ENCODE data around the gene GRB10. TPM values are rescaled to one million over a fixed set of nuclear protein-coding genes. Genes with fewer than 3 reads are reported as not detected.

Gene GRB10
- total RNA-seq, 4 donors from 2014 or later: 54.0 to 69.1 (median 61.6) TPM

- peaks cover 0 to 22% (median 8%) of the 10 kb centered on the region in 4 donors for H3K36me3 ChIP-seq
- H3K27me3 ChIP-seq: no peaks in the 10 kb centered on the region
- TF ChIP-seq POLR2AphosphoS5 (IDR thresholded peaks at IDR 0.05) (peak; percentile 6 to 45), EP300 (IDR thresholded peaks at IDR 0.05) (no peak)
- no peak for DNase-seq (ENCODE audit: extremely low spot score)
- H3K4me3 ChIP-seq: no peak overlapping the region
- peaks cover 34 to 64% (median 59%) of the 10 kb centered on the region in 4 donors for H3K4me1 ChIP-seq
- H3K9me3 ChIP-seq: no peaks in the 10 kb centered on the region
- H3K27ac ChIP-seq (replicated peaks in 1 of 4): peak overlapping the region; percentile 40 to 87 (median 83)
- intact Hi-C loops (cut with DNase I): loop anchor here (5.0 kb wide), 1 partner anchor 105 kb away; no protein-coding TSS in a partner anchor
- WGBS: 72% methylated on average over 7 of the region's 7 CpGs
These were observed 95.0 kb downstream of the GRB10 start for GRCh38 chr7:50687575-50688225.

- 89% methylated on average over 6 of the region's 6 CpGs for WGBS
- Histone ChIP-seq H3K4me3 (no peak overlapping the region), H3K27me3 (no peaks in the 10 kb centered on the region), H3K9me3 (no peaks in the 10 kb centered on the region), H3K36me3 (peaks cover 0 to 22% (median 8%) of the 10 kb centered on the region in 4 donors), H3K4me1 (peaks cover 36 to 70% (median 61%) of the 10 kb centered on the region in 4 donors), H3K27ac (replicated peaks in 1 of 4) (peak overlapping the region; percentile 40 to 87 (median 83))
- intact Hi-C loops (cut with DNase I): loop anchor here (5.0 kb wide), 1 partner anchor 105 kb away; no protein-coding TSS in a partner anchor
- DNase-seq (ENCODE audit: extremely low spot score): no peak
- TF ChIP-seq POLR2AphosphoS5 (IDR thresholded peaks at IDR 0.05) (no peak), POLR2A (IDR thresholded peaks at IDR 0.05; ENCODE audit: low read depth) (no peak), CTCF (IDR thresholded peaks at IDR 0.05) (no peak), EP300 (IDR thresholded peaks at IDR 0.05) (no peak)
These were observed 95.6 kb downstream of the GRB10 start for GRCh38 chr7:50687096-50687495.

GRCh38 chr7:50685135-50686065 is 97.3 kb downstream of the GRB10 start:
- no peaks in the 10 kb centered on the region for H3K9me3 ChIP-seq
- H3K36me3 ChIP-seq: peaks cover 0 to 22% (median 8%) of the 10 kb centered on the region in 4 donors
- H3K4me1 ChIP-seq: peaks cover 47 to 79% (median 70%) of the 10 kb centered on the region in 4 donors
- H3K4me3 ChIP-seq: peak overlapping the region in 3 of 4 donors; percentile 9 to 19 (median 12)
- WGBS: 33% methylated on average over 14 of the region's 14 CpGs
- peak overlapping the region; percentile 79 to 87 (median 83) for H3K27ac ChIP-seq (replicated peaks in 1 of 4)
- TF ChIP-seq CTCF (IDR thresholded peaks at IDR 0.05): no peak
- TF ChIP-seq POLR2A (IDR thresholded peaks at IDR 0.05; ENCODE audit: low read depth): no peak
- peak; percentile 67 to 72 for TF ChIP-seq POLR2AphosphoS5 (IDR thresholded peaks at IDR 0.05)
- TF ChIP-seq EP300 (IDR thresholded peaks at IDR 0.05): no peak
- DNase-seq (ENCODE audit: extremely low spot score): no peak
- intact Hi-C loops (cut with DNase I): loop anchor here (5.0 kb wide), 1 partner anchor 107 kb away; no protein-coding TSS in a partner anchor
- no peaks in the 10 kb centered on the region for H3K27me3 ChIP-seq

GRCh38 chr7:50684713-50685075 is 98.0 kb downstream of the GRB10 start:
- H3K4me3 ChIP-seq: peak overlapping the region in 1 of 4 donors; percentile 9

More at GRCh38 chr7:50684713-50685075, 98.0 kb downstream of the GRB10 start:
- H3K27me3 ChIP-seq: no peaks in the 10 kb centered on the region
- peak overlapping the region; percentile 79 to 87 (median 83) for H3K27ac ChIP-seq (replicated peaks in 1 of 4)
- H3K9me3 ChIP-seq: no peaks in the 10 kb centered on the region
- no peak for DNase-seq (ENCODE audit: extremely low spot score)
- peaks cover 0 to 18% (median 7%) of the 10 kb centered on the region in 4 donors for H3K36me3 ChIP-seq
- TF ChIP-seq CTCF (IDR thresholded peaks at IDR 0.05) (no peak), POLR2AphosphoS5 (IDR thresholded peaks at IDR 0.05) (no peak), EP300 (IDR thresholded peaks at IDR 0.05) (no peak), POLR2A (IDR thresholded peaks at IDR 0.05; ENCODE audit: low read depth) (no peak)
- intact Hi-C loops (cut with DNase I): loop anchor here (5.0 kb wide), 1 partner anchor 108 kb away; no protein-coding TSS in a partner anchor
- H3K4me1 ChIP-seq: peaks cover 49 to 84% (median 72%) of the 10 kb centered on the region in 4 donors
- 29% methylated on average over 4 of the region's 4 CpGs for WGBS
